Lower lobe of right lung (tissue), 2 donors: Measurements from ENCODE around the gene CACNA1C. TPM values are rescaled to one million over a fixed set of nuclear protein-coding genes. Genes with fewer than 3 reads are reported as not detected.

ENCODE experiments used
- ATAC-seq, 2 donors: fragments of 200-7000 bp; cut with Tn5 transposase; one replicate each; pipeline ENCODE4 v1.9.1; 2020 to 2022; ENCODE audit warnings: mild to moderate bottlenecking in 2 of 2, moderate library complexity in 2 of 2
- DNase-seq: peaks from one replicate; pipeline ENCODE4 v3.0.0-alpha.2; 2020
- H3K27ac ChIP-seq: fragments of 200-600 bp; one replicate; pipeline ENCODE4 v1.8.0; 2022
- H3K27me3 ChIP-seq: fragments of 200-600 bp; one replicate; pipeline ENCODE4 v1.8.0; 2022; ENCODE audit warnings: low read depth
- H3K36me3 ChIP-seq: fragments of 200-600 bp; one replicate; pipeline ENCODE4 v1.8.0; 2022; ENCODE audit warnings: mild to moderate bottlenecking
- H3K4me1 ChIP-seq: fragments of 200-600 bp; one replicate; pipeline ENCODE4 v1.8.0; 2022
- H3K4me3 ChIP-seq: fragments of 200-600 bp; one replicate; pipeline ENCODE4 v1.8.0; 2022; ENCODE audit warnings: mild to moderate bottlenecking
- H3K9me3 ChIP-seq: fragments of 200-600 bp; one replicate; pipeline ENCODE4 v1.8.0; 2022
- intact Hi-C: fragments of 100-400 bp; cut with DNase I; formaldehyde crosslinking; loops from one replicate; pipeline ENCODE4 v1.11.0; 2022
- total RNA-seq: library from RNA; stranded (reverse); fragmentation: NEBNext Ultra II Directional; extraction: Animal tissue kit (Norgen Biotek cat#: 25700); gene quantifications from one replicate; pipeline ENCODE4 v1.2.1, GENCODE V29; 2021
- TF ChIP-seq, protein P1 (sequence below): fragments of 200-600 bp; IDR thresholded peaks from one replicate; pipeline ENCODE4 v1.8.0; 2022; ENCODE audit warnings: antibody characterized with exemption, mild to moderate bottlenecking
- donor health status: DM: no; HTN: yes; CAD: no; lungs with severe emphysema.

Gene CACNA1C
- total RNA-seq, 1 donor from 2014 or later: 8.4 TPM

DNA sequence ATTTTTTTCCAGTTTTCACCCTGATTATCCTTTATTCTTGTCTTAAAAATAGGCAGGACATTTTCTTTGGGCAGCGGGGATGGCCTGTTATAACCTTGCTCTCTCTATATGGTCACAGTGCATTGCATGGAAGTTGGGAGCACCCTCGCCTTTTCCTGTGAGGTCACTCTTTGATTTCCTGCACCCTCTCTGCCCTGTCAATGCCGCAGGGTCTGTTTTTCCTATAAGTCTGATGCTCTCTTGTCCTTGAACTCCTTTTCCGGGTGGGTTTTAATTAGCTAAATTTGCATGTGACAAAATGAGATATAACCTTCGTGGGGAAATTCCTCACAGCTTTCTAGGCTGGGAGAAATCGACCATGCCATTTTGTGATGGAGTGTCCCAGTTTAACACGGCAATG lies 194.3 kb downstream of the CACNA1C start:
- DNase-seq (no peak), ATAC-seq (no peak)
- no peaks in the 10 kb centered on the region for H3K9me3 ChIP-seq
- no peaks in the 10 kb centered on the region for H3K4me1 ChIP-seq
- intact Hi-C loops: no loop called here
- TF ChIP-seq, protein P1, sequence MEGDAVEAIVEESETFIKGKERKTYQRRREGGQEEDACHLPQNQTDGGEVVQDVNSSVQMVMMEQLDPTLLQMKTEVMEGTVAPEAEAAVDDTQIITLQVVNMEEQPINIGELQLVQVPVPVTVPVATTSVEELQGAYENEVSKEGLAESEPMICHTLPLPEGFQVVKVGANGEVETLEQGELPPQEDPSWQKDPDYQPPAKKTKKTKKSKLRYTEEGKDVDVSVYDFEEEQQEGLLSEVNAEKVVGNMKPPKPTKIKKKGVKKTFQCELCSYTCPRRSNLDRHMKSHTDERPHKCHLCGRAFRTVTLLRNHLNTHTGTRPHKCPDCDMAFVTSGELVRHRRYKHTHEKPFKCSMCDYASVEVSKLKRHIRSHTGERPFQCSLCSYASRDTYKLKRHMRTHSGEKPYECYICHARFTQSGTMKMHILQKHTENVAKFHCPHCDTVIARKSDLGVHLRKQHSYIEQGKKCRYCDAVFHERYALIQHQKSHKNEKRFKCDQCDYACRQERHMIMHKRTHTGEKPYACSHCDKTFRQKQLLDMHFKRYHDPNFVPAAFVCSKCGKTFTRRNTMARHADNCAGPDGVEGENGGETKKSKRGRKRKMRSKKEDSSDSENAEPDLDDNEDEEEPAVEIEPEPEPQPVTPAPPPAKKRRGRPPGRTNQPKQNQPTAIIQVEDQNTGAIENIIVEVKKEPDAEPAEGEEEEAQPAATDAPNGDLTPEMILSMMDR: no peak
- H3K4me3 ChIP-seq: no peak overlapping the region
- no peaks in the 10 kb centered on the region for H3K27me3 ChIP-seq
- no peaks in the 10 kb centered on the region for H3K36me3 ChIP-seq
- H3K27ac ChIP-seq: no peak overlapping the region

- Histone ChIP-seq H3K27ac (no peak overlapping the region), H3K9me3 (no peaks in the 10 kb centered on the region), H3K4me3 (no peak overlapping the region), H3K36me3 (no peaks in the 10 kb centered on the region), H3K4me1 (no peaks in the 10 kb centered on the region), H3K27me3 (peaks cover under 1% of the 10 kb centered on the region)
- intact Hi-C loops: no loop called here
- no peak for DNase-seq
- TF ChIP-seq, protein P1: no peak
- ATAC-seq: no peak
Observed at GRCh38 chr12:2247596-2247995, 194.8 kb downstream of the CACNA1C start.

- intact Hi-C loops: no loop called here
Observed at GRCh38 chr12:2248087-2248900, 195.5 kb downstream of the CACNA1C start.

GRCh38 chr12:2248901-2249381 lies 196.2 kb downstream of the CACNA1C start:
- Histone ChIP-seq H3K27me3 (peaks cover 8% of the 10 kb centered on the region), H3K4me1 (no peaks in the 10 kb centered on the region), H3K4me3 (no peak overlapping the region), H3K36me3 (no peaks in the 10 kb centered on the region), H3K9me3 (no peaks in the 10 kb centered on the region), H3K27ac (no peak overlapping the region)
- TF ChIP-seq, protein P1: no peak
- ATAC-seq (no peak), DNase-seq (no peak)
- intact Hi-C loops: no loop called here

More at GRCh38 chr12:2248087-2248900, 195.5 kb downstream of the CACNA1C start:
- H3K4me3 ChIP-seq: no peak overlapping the region
- H3K27ac ChIP-seq: no peak overlapping the region
- H3K4me1 ChIP-seq: no peaks in the 10 kb centered on the region
- ATAC-seq: no peak
- TF ChIP-seq, protein P1: no peak
- no peaks in the 10 kb centered on the region for H3K36me3 ChIP-seq
- no peaks in the 10 kb centered on the region for H3K9me3 ChIP-seq
- peaks cover 7% of the 10 kb centered on the region for H3K27me3 ChIP-seq
- no peak for DNase-seq

GRCh38 chr12:2250797-2251196 lies 198.0 kb downstream of the CACNA1C start:
- ATAC-seq (no peak), DNase-seq (no peak)
- intact Hi-C loops: no loop called here
- TF ChIP-seq, protein P1: no peak
- Histone ChIP-seq H3K4me1 (no peaks in the 10 kb centered on the region), H3K4me3 (no peak overlapping the region), H3K36me3 (no peaks in the 10 kb centered on the region), H3K27me3 (peaks cover 8% of the 10 kb centered on the region), H3K27ac (no peak overlapping the region), H3K9me3 (no peaks in the 10 kb centered on the region)
